KOPT-K1 (cell line): ENCODE results near the gene TRAPPC2.

ENCODE experiments used
- H3K27ac ChIP-seq: fragments of 200-600 bp; sonication (generic); 2 replicates; pipeline ENCODE4 v1.5.1; 2016; ENCODE audit warnings: antibody characterized with exemption, mild to moderate bottlenecking, low read depth, low read length; ENCODE audit not compliant: poor library complexity, severe bottlenecking
- H3K36me3 ChIP-seq: fragments of 200-600 bp; sonication (generic); 2 replicates; pipeline ENCODE4 v1.5.1; 2017; ENCODE audit warnings: antibody characterized with exemption, mild to moderate bottlenecking, low read length, moderate library complexity; ENCODE audit not compliant: insufficient read depth
- H3K9me3 ChIP-seq: fragments of 200-600 bp; sonication (generic); 2 replicates; pipeline ENCODE4 v1.5.1; 2017; ENCODE audit warnings: antibody characterized with exemption, low read length, mild to moderate bottlenecking; ENCODE audit not compliant: insufficient read depth, poor library complexity, severe bottlenecking

The TRAPPC2 gene

GRCh38 chrX:13734278-13735172 lies at the start of gene TRAPPC2, which contains the start of gene OFD1:
TSS of gene TRAPPC2 (minus strand) at chrX:13734620. CDS start at chrX:13719963, 14,657 bp downstream.
TSS of gene OFD1 (plus strand) at chrX:13734748. CDS start at chrX:13735072, 324 bp downstream.
- peak within 1 kb of the TSS; percentile 93 for H3K27ac ChIP-seq
- H3K36me3 ChIP-seq = peaks cover 14% of the 10 kb centered on the region
- H3K9me3 ChIP-seq = no peaks in the 10 kb centered on the region

- H3K27ac ChIP-seq = no peak overlapping the region
- H3K36me3 ChIP-seq = peaks cover 15% of the 10 kb centered on the region
- H3K9me3 ChIP-seq = no peaks in the 10 kb centered on the region
Measured at GRCh38 chrX:13780868-13781427, 46.5 kb upstream of the TRAPPC2 start.

DNA sequence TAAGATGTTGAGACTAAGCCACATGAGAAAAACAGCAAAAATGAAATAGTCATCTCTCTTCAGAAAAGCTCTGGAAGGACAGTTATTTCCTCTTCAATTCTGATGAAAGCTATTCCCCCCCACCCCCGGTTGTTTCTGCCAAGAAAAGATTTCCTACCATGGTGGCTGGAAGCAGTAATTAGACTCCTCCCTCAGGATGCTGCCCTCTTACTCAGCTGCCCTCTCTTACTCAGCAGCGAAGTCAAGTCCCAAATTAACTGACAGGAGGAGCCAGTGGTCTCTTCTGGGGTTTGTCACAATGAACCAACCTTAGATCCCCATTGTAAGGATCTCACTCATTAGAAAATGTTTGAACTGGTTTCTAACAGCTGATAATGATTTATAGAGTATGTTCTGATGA lies 44.5 kb upstream of the TRAPPC2 start:
- peaks cover 34% of the 10 kb centered on the region for H3K36me3 ChIP-seq
- no peak overlapping the region for H3K27ac ChIP-seq
- H3K9me3 ChIP-seq = no peaks in the 10 kb centered on the region

GRCh38 chrX:13776387-13776786 lies 42.0 kb upstream of the TRAPPC2 start:
- H3K36me3 ChIP-seq = peaks cover 59% of the 10 kb centered on the region
- H3K9me3 ChIP-seq = no peaks in the 10 kb centered on the region
- no peak overlapping the region for H3K27ac ChIP-seq

DNA sequence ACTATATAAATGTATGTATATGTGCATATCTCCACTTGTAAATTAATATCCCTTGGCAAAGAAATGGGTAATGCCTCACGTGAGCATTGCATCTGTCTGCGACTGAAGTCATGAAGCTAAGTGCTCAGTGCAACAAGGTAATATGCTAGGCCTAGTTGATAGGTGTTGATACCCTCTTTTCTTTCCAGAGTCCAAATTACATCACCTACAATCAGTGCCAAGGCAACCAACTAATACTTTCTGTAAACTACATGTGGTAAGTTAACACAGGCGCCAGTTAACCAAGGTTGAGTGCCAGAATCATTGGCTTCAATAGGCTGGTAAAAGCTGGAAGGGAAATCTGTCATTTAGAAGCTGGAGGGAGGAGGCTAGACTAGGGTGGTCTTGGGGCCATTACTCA lies 41.4 kb upstream of the TRAPPC2 start:
- Histone ChIP-seq H3K27ac (no peak overlapping the region), H3K36me3 (peaks cover 60% of the 10 kb centered on the region), H3K9me3 (no peaks in the 10 kb centered on the region)

- no peaks in the 10 kb centered on the region for H3K9me3 ChIP-seq
- H3K36me3 ChIP-seq = peaks cover 70% of the 10 kb centered on the region
- no peak overlapping the region for H3K27ac ChIP-seq
Measured at GRCh38 chrX:13774696-13775095, 40.3 kb upstream of the TRAPPC2 start.

- peaks cover 90% of the 10 kb centered on the region for H3K36me3 ChIP-seq
- no peak overlapping the region for H3K27ac ChIP-seq
- H3K9me3 ChIP-seq = no peaks in the 10 kb centered on the region
Measured at GRCh38 chrX:13770013-13770535, 35.7 kb upstream of the TRAPPC2 start.

- Histone ChIP-seq H3K27ac (no peak overlapping the region), H3K36me3 (peaks cover 89% of the 10 kb centered on the region), H3K9me3 (no peaks in the 10 kb centered on the region)
Measured at GRCh38 chrX:13768939-13769338, 34.5 kb upstream of the TRAPPC2 start.

- no peak overlapping the region for H3K27ac ChIP-seq
- no peaks in the 10 kb centered on the region for H3K9me3 ChIP-seq
- peaks cover 90% of the 10 kb centered on the region for H3K36me3 ChIP-seq
Measured at GRCh38 chrX:13764765-13765164, 30.3 kb upstream of the TRAPPC2 start.

DNA sequence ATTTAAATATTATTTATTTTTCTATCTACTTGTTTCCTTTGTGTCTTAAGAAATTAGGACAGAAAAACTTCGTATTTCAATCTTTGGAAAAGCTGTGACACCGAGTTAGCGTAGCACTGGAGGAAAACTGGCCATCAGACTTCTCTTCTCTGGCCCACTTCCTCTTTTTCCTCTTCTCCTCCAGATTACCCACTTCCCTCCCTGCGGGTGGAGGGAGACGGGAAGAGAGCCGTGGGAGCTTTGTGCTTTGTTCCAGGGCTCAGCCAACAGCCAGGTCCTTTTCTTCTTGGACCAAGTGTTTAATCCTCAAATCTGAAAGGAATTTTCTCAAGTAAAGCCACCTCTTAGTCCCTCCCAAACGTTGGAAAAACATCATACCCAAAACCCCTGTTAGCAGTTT lies 29.9 kb upstream of the TRAPPC2 start:
- Histone ChIP-seq H3K9me3 (no peaks in the 10 kb centered on the region), H3K27ac (no peak overlapping the region), H3K36me3 (peaks cover 90% of the 10 kb centered on the region)

DNA sequence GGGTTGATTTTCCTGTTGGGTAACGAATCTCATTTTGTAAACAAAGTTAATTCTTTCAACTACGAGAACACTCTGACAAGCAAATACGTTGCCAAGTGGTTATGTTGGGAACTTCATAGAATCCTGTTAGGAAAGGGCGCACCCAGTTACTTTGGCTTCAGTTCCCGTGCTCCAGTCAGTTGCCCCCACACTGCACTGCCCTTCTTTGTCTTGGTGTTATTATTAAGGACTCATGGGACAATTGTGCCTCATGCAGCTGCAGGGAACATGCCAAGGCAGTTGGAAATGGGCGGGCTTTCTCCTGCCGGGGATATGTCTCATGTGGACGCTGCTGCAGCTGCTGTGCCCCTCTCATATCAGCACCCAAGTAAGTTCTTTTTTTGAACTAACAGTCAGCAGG lies 29.1 kb upstream of the TRAPPC2 start:
- H3K9me3 ChIP-seq = no peaks in the 10 kb centered on the region
- H3K27ac ChIP-seq = no peak overlapping the region
- H3K36me3 ChIP-seq = peaks cover 90% of the 10 kb centered on the region

DNA sequence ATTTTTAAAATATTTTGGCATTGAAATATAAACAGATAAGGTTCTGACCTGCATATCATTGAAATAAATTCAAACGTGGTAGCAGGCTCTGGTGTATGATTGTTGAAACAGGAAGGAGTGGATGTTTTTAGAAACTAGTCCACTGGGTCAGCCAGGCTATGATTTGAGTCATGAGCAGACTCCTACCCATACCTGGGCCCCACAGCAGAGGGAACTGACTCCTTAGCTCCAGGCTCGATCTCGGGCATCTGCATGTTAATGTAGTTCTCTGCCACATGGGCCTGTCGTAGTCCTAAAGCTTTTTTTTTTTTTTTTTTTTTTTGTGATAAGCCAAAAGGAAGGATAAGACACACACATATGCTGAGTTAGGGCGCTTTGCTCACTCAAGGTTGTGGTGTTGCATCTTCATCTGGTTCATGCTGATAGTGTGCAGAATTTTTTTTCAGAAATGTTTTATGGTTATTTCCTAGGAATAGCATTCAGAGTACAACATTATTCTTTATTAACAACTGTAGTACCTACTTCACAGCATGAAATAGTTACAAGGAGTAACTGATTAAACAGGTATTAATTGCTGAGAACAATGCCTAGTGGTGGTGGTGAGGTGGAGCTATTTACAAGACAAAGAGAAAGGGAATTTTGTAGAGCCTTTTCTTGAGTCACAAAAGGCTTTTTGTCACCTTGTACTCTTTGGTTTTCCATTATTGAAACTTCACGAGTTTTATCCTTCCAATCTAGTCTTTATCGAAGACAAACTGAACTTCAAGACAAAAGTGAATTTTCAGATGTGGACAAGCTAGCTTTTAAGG lies 27.4 kb upstream of the TRAPPC2 start:
- Histone ChIP-seq H3K27ac (no peak overlapping the region), H3K9me3 (no peaks in the 10 kb centered on the region), H3K36me3 (peaks cover 92% of the 10 kb centered on the region)

DNA sequence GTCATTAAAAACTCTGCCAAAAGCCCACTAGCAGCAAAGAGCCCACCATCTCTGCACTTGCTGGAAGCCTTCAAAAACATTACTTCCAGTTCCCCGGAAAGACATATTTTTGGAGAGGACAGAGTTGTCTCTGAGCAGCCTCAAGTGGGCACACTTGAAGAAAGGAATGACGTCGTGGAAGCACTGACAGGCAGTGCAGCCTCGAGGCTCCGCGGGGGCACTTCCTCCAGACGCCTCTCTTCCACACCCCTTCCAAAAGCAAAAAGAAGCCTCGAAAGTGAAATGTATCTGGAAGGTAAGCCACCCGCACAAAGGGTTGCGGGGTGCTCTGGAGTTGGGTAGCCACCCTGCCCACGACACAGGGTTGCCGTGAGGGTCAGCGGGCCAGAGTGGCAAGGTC lies 26.0 kb upstream of the TRAPPC2 start:
- Histone ChIP-seq H3K9me3 (no peaks in the 10 kb centered on the region), H3K36me3 (peaks cover 93% of the 10 kb centered on the region), H3K27ac (no peak overlapping the region)

- H3K27ac ChIP-seq = no peak overlapping the region
- H3K9me3 ChIP-seq = no peaks in the 10 kb centered on the region
- peaks cover 91% of the 10 kb centered on the region for H3K36me3 ChIP-seq
Measured at GRCh38 chrX:13759152-13759718, 24.8 kb upstream of the TRAPPC2 start.

GRCh38 chrX:13756381-13756780 lies 22.0 kb upstream of the TRAPPC2 start:
- Histone ChIP-seq H3K27ac (no peak overlapping the region), H3K9me3 (no peaks in the 10 kb centered on the region), H3K36me3 (peaks cover 90% of the 10 kb centered on the region)
